CD4-positive, alpha-beta T cell (primary cell): ENCODE data around the gene P3R3URF. TPM values are rescaled to one million over a fixed set of nuclear protein-coding genes. Genes with fewer than 3 reads are reported as not detected.

Source experiments
- ATAC-seq: fragments of 200-7000 bp; cut with Tn5 transposase; one replicate; pipeline ENCODE4 v1.10.0; 2022; ENCODE audit warnings: mild to moderate bottlenecking; ENCODE audit not compliant: poor library complexity
- CTCF ChIA-PET: fragments of 350-600 bp; sonication (Branson Sonifier 250); formaldehyde crosslinking; loops from one replicate; lab custom pipeline; 2021; ENCODE audit warnings: antibody characterized with exemption, inconsistent platforms; lab: Charles Lee
- POLR2A ChIA-PET: fragments of 350-600 bp; sonication (Branson Sonifier 250); formaldehyde crosslinking; loops from one replicate; lab custom pipeline; 2021; ENCODE audit warnings: antibody characterized with exemption, inconsistent platforms; lab: Charles Lee
- DNase-seq, 14 experiments: peaks; one replicate each; pipeline ENCODE4 v3.0.0-alpha.2; 2013 to 2020; ENCODE audit warnings: mixed read lengths in 2 of 14
- H3K27ac ChIP-seq, 2 donors: one replicate each; pipeline versions ENCODE4 v1.5.1 to v1.7.0; 2013; ENCODE audit warnings: low read length in 2 of 2, low read depth in 1 of 2, mild to moderate bottlenecking in 1 of 2
- H3K27me3 ChIP-seq, 2 experiments: 1 replicate in 1 of 2; 2 replicates in 1 of 2; pipeline versions ENCODE4 v1.6.1 to v1.7.0; 2013; ENCODE audit warnings: low read length in 2 of 2, control low read depth in 1 of 2, mild to moderate bottlenecking in 1 of 2, moderate library complexity in 1 of 2; ENCODE audit not compliant: insufficient read depth in 2 of 2, control insufficient read depth in 1 of 2
- H3K36me3 ChIP-seq: one replicate; pipeline ENCODE4 v1.6.1; 2013; ENCODE audit warnings: low read length, control low read depth; ENCODE audit not compliant: insufficient read depth
- H3K4me1 ChIP-seq: one replicate; pipeline ENCODE4 v1.6.1; 2013; ENCODE audit warnings: low read length, control low read depth; ENCODE audit not compliant: insufficient read depth
- H3K4me3 ChIP-seq: one replicate; pipeline ENCODE4 v1.5.1; 2013; ENCODE audit warnings: mild to moderate bottlenecking, low read length, moderate library complexity
- H3K9me3 ChIP-seq, 2 experiments: 1 replicate in 1 of 2; 2 replicates in 1 of 2; pipeline versions ENCODE4 v1.6.1 to v1.7.0; 2013; ENCODE audit warnings: low read length in 2 of 2, mild to moderate bottlenecking in 2 of 2, control low read depth in 1 of 2, moderate library complexity in 1 of 2; ENCODE audit not compliant: control insufficient read depth in 1 of 2, insufficient read depth in 1 of 2
- H3K27ac Mint-ChIP-seq: one replicate; pipeline ENCODE4 v1.8.0; 2020; ENCODE audit warnings: mixed read lengths
- H3K27me3 Mint-ChIP-seq: one replicate; pipeline ENCODE4 v1.8.0; 2021; ENCODE audit warnings: mixed read lengths
- H3K36me3 Mint-ChIP-seq: one replicate; pipeline ENCODE4 v1.8.0; 2021; ENCODE audit warnings: low read depth, mixed read lengths
- H3K4me1 Mint-ChIP-seq: one replicate; pipeline ENCODE4 v1.8.0; 2021; ENCODE audit warnings: low read depth, mixed read lengths
- H3K4me3 Mint-ChIP-seq: one replicate; pipeline ENCODE4 v1.8.0; 2020; ENCODE audit warnings: mild to moderate bottlenecking, mixed read lengths
- H3K9me3 Mint-ChIP-seq: one replicate; pipeline ENCODE4 v1.8.0; 2020; ENCODE audit warnings: mixed read lengths
- intact Hi-C, 2 experiments: fragments of 100-400 bp; cut with DNase I in 1 of 2; cut with micrococcal nuclease in 1 of 2; formaldehyde crosslinking; loops; one replicate each; pipeline versions ENCODE4 v1.15.1 to v1.9.0; 2023 to 2025; cut with DNase I, micrococcal nuclease
- total RNA-seq, 174 experiments: library from RNA in 2 of 174; stranded (reverse) in 2 of 174; gene quantifications; one replicate each; pipeline ENCODE4 v1.2.3 and lab custom pipeline; 2021 to 2026
- TF ChIP-seq, protein P1 (sequence below): fragments of 200-600 bp; IDR thresholded peaks from one replicate; pipeline ENCODE4 v1.8.0; 2022; ENCODE audit warnings: antibody characterized with exemption, mild to moderate bottlenecking

The P3R3URF gene
- total RNA-seq, 2 experiments from 2014 or later, result not detected

DNA sequence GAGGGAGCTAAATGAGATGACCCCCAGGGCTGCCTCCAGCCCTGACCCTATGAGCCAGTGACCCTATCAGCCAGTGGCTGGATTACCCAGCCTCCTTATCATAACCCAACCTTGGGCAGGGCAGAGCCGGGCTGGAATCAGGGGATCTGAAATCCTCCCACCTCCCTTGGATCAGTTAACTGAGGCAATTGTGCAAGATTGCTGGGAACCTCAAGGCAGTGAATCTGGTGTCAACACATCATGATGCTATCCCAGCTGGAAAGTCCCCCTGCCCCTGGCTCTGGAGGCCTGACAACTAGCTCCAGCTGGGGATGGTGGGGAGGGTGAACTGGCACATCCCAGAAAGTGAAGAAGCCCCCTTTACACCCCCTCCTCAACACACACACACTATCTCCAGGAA lies 7.8 kb downstream of the P3R3URF start:
- peak overlapping the region; percentile 93 for H3K27ac Mint-ChIP-seq
- peak overlapping the region; percentile 39 for H3K4me3 Mint-ChIP-seq
- Histone ChIP-seq H3K27me3 (no peaks in the 10 kb centered on the region), H3K4me1 (peaks cover 16% of the 10 kb centered on the region), H3K27ac (no peak overlapping the region), H3K36me3 (no peaks in the 10 kb centered on the region), H3K9me3 (no peaks in the 10 kb centered on the region), H3K4me3 (no peak overlapping the region)
- no peak for ATAC-seq
- intact Hi-C loops, result no loop called here
- no peaks in the 10 kb centered on the region for H3K27me3 Mint-ChIP-seq
- no peaks in the 10 kb centered on the region for H3K9me3 Mint-ChIP-seq
- ChIA-PET POLR2A (no interaction called here), CTCF (no interaction called here)
- TF ChIP-seq, protein P1, sequence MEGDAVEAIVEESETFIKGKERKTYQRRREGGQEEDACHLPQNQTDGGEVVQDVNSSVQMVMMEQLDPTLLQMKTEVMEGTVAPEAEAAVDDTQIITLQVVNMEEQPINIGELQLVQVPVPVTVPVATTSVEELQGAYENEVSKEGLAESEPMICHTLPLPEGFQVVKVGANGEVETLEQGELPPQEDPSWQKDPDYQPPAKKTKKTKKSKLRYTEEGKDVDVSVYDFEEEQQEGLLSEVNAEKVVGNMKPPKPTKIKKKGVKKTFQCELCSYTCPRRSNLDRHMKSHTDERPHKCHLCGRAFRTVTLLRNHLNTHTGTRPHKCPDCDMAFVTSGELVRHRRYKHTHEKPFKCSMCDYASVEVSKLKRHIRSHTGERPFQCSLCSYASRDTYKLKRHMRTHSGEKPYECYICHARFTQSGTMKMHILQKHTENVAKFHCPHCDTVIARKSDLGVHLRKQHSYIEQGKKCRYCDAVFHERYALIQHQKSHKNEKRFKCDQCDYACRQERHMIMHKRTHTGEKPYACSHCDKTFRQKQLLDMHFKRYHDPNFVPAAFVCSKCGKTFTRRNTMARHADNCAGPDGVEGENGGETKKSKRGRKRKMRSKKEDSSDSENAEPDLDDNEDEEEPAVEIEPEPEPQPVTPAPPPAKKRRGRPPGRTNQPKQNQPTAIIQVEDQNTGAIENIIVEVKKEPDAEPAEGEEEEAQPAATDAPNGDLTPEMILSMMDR, result no peak
- no peak for DNase-seq
- H3K4me1 Mint-ChIP-seq, result peaks cover 18% of the 10 kb centered on the region
- no peaks in the 10 kb centered on the region for H3K36me3 Mint-ChIP-seq

DNA sequence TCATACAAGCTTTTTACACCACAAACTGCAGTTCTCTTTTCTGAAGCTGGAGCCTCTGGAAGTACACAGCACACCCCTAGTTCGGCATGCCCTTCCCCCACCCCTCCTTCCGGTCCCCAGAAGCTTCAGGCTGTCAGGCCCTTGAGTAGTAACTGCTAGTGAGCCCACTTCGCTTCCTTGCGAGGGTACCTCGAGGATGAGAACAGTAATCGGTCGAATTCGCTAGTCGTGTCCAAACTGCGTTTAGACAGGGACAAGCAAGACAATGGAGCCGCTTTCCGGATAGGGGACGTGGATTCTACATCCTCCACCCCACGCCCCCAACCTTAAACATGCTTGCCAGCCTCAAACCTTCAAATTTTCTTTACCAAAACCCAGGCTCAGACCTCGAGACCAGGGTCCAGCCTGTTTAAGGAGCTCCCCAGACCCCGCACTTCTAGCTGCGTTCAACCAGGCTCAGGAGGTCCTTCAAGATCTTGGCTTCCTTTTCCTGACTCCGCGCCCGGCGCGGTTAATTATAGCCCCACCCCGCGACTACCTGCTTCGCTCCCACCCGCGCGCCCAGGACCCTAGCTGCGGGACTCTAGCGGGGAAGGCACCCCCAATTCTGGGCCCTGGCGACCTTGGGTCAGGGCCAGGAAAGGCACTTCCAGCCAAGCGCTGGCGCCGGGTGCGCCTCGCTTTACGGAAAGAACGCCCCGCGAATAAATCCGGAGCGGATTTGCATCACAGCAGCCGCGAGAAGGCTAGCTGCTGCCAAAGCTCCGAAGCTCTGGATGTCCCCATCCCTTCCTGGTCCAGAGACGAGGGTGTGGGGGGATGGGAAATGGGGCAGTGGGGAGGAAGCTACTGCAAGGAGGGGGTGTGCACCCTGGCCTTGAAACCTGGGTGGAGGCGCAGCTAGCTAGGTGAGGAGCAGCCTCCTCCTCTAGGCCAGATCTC lies 9.5 kb downstream of the P3R3URF start:
- DNase-seq (peak; percentile 15 to 72 (median 55)), ATAC-seq (peak; percentile 87)
- Histone ChIP-seq H3K27me3 (no peaks in the 10 kb centered on the region), H3K4me1 (peaks cover 16% of the 10 kb centered on the region), H3K36me3 (no peaks in the 10 kb centered on the region), H3K9me3 (no peaks in the 10 kb centered on the region), H3K4me3 (peak overlapping the region; percentile 69), H3K27ac (peak overlapping the region; percentile 44 to 63)
- TF ChIP-seq, protein P1, result no peak
- ChIA-PET POLR2A (interaction anchor here (0.6 to 2.3 kb wide), 21 partner anchors 9 to 481 kb away, joined by 3 to 17 read pairs (median 4); partner anchors contain the start of genes NSUN4, PIK3R3, POMGNT1 and RAD54L), CTCF (no interaction called here)
- intact Hi-C loops, result no loop called here
- peak overlapping the region; percentile 93 for H3K4me3 Mint-ChIP-seq
- no peaks in the 10 kb centered on the region for H3K27me3 Mint-ChIP-seq
- H3K36me3 Mint-ChIP-seq, result no peaks in the 10 kb centered on the region
- H3K9me3 Mint-ChIP-seq, result no peaks in the 10 kb centered on the region
- H3K27ac Mint-ChIP-seq, result peak overlapping the region; percentile 93
- peaks cover 18% of the 10 kb centered on the region for H3K4me1 Mint-ChIP-seq

DNA sequence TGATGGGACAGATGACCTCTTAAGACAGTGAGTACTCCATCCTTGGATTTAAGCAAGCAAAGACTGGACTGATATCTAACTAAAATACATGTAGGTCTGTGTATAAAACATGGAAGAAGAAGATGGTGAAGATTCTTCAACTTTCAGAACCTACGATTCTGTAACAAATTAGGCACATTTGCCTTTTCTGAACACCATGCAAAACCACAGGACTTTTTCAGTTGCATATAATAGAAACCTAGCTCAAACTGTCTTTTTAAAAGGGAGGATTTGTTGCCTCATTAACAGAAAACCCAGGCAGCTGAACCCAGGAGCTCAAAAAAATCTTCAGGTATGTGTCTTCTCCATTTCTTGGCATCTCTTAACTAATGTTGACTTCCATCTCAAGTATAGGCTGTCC lies 16.1 kb downstream of the P3R3URF start:
- no peaks in the 10 kb centered on the region for H3K4me1 ChIP-seq
- POLR2A ChIA-PET, result no interaction called here
- H3K27ac Mint-ChIP-seq, result no peak overlapping the region
- no peaks in the 10 kb centered on the region for H3K4me1 Mint-ChIP-seq
- no peaks in the 10 kb centered on the region for H3K9me3 Mint-ChIP-seq
- peaks cover 0 to 7% of the 10 kb centered on the region in 2 experiments for H3K27me3 ChIP-seq
- TF ChIP-seq, protein P1, result no peak
- H3K4me3 ChIP-seq, result no peak overlapping the region
- no peaks in the 10 kb centered on the region for H3K36me3 ChIP-seq
- no peaks in the 10 kb centered on the region for H3K27me3 Mint-ChIP-seq
- no peak for ATAC-seq
- no peak overlapping the region for H3K27ac ChIP-seq
- CTCF ChIA-PET, result no interaction called here
- no peak for DNase-seq
- intact Hi-C loops, result no loop called here
- no peaks in the 10 kb centered on the region for H3K36me3 Mint-ChIP-seq
- H3K9me3 ChIP-seq, result no peaks in the 10 kb centered on the region
- no peak overlapping the region for H3K4me3 Mint-ChIP-seq
